HuH-7.5 (cell line): ENCODE results near the gene UCP3.

Source experiments
- DNase-seq: peaks from one replicate; pipeline ENCODE4 v3.0.0; 2011; ENCODE audit warnings: low spot score

Gene UCP3

DNA sequence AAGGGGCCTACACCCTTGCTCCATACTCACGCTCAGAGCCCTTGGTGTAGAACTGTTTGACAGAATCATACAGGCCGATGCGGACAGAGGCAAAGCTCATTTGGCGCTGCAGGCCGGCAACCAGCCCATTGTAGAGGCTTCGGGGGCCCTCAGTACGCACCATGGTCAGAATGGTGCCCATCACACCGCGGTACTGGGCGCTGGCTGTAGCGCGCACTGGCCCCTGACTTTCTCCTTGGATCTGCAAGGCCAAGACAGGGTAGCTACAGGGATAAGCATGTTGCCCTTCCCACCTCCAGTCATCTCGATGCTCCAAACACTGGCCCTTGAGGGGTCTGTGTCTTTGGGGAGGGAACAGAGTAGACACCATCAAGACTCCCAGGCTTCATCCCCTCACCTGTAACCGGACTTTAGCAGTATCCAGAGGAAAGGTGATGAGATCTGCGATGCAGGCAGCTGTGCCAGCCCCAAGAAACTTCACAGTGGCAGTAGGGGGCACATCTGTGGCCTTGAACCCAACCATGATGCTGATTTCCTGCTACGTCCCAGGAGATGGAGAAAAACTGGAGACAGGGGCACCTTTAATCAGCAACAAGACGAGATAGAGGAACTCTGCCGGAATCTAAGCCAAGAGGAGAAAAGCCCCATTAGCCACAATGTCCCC, 30.9 kb downstream of the UCP3 start:
- no peak for DNase-seq

DNA sequence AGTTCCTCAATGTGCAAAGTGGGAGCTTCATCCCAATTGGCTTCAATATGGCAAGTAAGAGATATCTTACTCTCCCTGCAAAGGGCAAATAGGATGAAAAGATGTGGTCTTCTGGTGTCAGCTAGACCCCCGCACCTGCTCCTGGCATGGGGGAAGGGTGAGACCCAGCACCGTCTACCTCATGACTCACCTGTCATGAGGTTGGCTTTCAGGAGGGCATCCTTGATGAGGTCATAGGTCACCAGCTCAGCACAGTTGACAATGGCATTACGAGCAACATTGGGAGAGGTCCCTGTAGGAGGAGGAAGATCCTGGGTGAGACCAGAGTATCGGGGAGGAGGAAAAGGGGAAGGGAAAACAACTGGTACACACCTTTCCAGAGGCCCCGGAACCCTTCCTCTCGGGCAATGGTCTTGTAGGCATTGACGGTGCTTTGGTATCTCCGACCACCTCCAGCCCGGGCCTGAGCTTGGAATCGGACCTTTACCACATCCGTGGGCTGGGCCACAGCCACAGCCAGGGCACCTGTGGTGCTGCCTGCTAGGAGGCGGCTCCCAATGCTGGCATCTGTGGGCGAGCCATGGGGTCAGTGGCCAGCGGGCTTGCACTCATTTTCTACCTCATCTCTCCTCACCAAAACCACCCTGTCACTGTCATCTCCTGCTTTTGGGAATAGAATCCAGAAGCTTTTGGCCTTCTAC, 32.3 kb downstream of the UCP3 start:
- DNase-seq = no peak

DNA sequence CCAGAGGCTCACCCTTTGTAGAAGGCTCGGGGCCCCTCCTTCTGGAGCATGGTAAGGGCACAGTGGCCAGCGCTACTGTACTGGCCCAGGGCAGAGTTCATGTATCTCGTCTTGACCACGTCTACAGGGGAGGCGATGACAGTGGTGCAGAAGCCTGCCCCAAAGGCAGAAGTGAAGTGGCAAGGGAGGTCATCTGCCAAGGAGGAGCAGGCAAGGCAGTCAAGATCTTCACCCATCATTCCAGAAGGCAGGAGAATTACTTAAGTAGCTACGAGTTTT, 33.5 kb downstream of the UCP3 start:
- no peak for DNase-seq

DNA sequence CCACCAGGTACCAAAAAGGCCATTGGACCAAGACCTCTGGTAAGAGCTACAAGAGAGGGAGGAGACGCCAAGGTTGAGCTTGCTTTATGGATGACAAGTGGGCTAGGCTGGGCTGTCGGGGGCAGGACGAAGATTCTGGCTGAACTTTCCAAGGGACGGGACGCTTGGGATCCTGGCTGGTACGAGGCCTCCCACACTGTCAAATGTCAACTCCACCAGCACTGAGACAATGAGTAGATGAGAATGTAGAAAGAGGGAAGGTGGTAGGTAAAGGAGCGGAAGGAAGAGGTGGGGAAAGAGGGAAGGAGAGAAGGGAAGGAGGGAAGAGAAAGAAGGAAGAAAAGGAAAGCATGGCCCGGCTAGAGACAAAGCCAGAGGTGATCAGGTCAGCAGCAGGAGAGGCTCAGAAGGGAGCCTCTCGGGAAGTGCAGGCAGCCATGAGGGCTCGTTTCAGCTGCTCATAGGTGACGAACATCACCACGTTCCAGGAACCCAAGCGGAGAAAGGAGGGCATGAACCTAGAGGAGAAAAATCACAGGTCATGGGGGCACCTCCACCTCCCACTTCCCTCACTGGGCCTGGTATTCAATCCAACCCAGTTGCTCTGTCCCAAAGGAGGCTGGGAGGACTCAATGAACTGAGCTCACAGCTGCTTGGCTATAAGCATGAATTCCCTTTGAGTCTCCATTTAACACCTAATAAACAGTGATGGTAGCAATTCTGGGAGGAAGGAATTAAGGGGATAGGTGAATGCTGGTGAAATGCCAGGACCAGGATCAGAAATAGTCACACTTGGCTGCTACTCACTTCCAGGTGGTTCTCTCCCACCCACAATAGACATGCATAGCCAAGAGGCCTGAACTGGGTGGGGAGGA, 34.0 kb downstream of the UCP3 start:
- no peak for DNase-seq

DNA sequence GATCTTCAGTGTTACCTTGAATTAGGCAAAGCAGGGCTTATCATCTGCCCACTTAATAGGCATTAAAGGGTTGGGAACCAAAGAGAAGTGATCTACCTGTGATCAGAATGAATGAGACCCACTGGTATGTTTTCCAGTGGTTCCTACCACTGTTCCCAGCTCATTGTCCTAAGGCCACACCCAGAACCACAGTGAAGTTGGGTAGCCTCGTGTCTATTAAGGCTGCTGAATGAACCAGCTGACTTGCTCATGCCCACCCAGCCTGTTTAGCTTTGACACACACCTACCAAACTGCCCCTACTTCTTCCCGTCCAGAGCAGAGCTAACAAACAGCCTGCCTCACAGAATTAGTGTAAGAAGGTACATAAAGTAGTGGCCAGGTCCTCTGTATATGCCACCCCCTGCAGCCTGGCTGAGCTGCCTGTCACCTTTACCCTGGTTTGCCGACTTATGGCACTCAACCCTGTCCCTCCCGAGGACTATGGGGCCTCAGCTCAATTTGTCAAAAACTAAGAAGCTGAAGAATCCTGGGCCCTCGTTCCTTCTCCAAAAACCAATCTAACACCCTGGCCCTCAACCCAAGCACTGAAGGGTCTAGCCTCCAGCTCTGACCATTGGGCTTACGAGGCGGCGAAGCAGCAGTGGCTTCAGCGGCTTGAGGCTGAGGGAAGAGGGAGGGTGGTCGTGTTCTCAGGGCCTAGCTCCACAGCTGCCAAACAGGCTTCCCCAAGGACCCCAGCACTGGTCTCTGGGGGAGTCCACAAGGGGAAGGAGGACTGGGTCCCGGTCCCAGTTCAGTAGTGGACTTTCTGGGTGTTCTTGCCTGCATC, 36.0 kb downstream of the UCP3 start:
- no peak for DNase-seq

DNA sequence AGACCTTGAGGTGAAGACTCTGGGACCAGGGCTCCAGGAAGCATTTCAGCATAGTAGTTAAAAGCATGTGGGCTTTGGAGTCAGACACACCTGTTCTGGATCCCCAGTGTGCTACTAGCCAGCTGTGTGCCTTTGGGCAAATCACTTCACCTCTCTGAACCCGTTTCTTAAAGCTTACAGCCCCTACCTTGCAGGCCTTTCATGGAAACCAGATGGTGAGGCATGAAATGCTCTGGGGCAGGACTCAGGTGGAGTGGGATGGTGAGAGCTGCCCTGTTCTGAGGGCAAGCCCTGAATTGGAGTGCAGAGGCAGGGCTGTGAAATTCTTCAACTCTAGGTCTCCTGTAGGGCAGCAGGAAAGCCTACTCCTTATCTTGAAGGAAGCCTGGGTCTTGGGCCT, 36.7 kb downstream of the UCP3 start:
- no peak for DNase-seq

DNA sequence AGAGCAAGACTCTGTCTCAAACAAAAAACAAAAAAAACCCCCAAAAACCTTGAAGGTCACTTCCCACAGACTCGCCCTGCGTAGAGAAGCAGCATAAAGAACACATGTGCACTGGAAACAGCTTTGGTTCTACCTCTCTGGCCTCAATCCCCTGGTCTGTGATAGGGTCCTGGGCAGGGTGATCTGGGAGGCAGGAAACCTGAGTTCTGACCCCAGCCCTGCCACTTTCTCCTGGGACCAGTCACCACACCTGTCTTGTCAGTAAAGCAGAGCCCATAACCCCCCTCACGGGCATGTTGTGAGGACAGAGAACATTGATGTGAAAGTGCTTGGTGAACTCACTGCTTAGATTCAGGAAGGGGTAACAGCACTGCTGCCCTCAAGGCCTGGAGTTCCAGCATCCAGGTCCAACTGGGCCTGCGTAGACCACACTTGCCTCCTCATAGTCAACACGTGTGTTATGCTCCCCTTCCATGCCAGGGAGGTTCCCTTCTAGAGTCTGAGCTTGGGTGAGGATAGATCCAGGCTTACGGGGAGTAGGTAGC, 37.6 kb downstream of the UCP3 start:
- DNase-seq = no peak

DNA sequence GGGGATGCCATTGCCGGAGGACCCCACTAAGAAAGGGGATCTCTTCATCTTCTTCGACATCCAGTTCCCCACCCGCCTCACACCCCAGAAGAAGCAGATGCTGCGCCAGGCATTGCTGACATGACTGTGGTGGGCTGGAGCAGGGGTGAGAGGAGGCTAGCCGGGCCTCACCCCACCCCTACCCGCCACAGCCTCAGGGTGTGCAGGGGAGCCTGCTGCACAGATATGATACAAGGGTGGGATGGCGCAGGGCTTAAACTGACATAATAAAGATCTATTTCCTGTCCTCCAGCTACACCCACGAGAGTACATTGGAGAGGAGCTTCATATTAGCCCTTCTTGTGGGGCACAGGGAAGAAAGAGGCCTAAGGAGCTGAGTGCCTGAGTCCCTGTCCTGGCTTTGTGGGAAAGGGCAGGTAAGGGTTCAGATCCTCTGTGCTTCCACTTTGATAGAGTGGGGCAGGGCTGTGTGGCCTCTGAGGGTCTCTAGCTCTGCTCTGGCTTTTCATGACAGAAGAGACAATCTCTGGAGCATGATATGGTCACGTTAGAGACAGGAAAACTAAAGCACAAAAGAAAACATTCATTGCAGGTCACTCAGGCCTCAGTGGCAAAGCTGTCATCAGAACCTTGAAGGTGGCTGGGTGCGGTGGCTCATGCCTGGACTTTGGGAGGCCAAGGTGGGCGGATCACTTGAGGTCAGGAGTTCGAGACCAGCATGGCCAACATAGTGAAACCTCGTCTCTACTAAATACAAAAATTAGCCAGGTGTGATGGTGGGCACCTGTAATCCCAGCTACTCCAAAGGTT, 38.7 kb downstream of the UCP3 start:
- no peak for DNase-seq

DNA sequence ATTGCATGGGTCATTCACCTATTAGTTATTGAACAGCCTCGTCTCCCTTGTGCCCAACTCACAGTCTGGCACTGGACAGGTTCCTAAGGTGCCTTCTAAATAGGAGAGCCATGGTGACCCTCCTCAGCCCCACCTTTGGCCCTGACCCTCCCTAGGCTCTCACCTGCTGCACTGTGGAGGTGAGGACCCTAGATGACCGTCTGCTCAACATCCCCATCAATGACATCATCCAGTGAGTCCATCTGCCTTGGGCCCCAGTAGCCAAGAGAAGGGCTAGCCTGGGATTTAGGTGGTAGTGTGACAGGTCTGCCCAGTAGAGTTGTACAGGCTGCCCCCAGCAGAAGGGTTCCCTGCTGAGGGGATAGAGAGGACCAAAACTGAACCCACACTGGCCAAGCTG, 39.8 kb downstream of the UCP3 start:
- no peak for DNase-seq

DNA sequence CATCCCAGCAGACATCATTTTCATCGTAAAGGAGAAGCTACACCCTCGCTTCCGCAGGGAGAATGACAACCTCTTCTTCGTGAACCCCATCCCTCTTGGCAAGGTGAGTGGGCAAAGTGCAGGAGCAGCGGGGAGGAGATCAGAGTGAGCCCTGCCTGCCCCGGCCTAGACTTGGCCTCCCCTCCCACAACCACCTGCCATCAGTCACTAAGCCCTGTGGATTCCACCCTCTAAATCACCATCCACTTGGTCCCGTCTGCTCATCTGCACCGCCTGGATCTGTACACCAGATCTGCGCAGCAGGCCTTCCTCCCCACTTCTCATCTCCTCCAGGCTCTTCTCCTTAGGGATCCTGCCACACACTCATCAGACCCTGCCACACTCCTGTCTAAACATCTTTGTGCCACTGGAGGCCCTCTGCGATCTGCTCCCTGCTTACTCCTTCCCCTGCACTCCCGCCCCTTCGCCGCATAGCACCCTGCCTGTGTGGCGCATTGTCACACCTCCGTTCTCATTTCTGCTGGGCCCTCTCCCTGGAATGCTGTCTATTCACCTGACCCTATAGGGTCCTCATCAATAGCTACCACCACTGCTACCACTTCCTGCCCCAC, 40.4 kb downstream of the UCP3 start:
- no peak for DNase-seq

DNA sequence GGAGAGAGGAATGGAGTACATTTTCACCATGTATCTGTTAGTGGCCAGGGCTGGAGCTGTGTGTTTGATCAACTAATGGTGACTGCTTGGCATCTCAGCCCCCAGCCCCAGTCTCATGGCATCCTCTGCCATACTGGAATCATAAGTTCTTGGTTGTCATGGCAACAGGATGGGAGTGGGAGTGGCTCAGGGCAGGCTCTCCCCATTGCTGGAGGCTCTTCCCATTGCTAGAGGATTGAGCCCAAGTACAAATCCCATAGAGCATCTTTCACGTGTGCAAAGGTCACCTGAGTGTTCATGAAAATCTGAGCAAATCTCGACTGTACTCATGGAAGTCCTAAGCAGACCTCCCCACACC, 43.1 kb downstream of the UCP3 start:
- DNase-seq = no peak

DNA sequence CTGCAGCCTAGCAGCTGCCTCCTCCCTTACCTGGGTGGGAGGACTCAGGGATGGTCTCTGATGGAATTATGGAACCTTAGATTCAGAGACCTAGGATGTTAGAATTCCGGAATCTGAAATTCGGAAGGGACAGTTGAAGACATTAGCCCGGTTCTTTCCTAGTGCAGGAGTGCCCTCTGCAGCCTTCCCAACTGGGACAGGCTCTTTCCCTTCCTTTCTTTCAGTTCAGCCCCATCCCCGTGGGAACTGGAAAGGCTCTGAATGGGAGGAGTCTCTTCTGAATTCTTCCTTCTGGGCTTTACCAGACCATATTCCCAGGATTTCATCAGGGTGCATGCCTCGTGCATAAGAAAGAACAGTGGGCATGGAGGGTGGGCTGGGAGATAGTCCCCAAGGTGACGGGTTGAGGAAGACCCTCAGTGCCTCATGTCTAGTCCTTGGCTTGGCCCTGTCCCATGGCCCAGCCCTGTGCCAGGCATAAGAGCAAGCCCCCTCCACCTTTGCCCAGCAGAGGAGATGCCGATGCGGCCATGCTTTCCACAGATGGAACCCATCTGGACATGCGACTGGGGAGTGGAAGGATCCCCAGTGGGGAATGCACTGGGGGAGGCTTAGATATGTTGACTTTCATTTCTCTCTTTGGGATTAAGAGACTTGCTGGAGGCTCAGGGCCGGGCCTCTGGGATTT, 43.7 kb downstream of the UCP3 start:
- DNase-seq = no peak

DNA sequence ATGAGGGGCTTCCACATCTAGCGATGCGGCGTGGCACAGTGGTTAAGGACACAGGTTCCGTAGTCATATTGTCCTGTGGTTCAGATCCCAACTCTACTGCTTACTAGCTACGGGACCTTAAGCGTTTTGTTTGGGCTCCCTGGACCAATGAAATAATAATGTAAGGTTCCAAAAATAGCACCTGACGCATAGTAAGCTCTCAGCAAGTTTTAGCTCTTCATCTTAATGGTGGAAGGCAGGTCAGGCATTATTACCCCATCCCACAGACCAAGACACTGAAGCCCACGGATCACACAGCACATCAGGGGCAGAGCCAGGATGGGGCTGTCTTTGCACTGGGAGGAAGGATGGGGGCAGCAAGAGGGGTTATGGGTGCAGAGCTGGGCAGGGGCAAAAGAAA, 45.0 kb downstream of the UCP3 start:
- no peak for DNase-seq

DNA sequence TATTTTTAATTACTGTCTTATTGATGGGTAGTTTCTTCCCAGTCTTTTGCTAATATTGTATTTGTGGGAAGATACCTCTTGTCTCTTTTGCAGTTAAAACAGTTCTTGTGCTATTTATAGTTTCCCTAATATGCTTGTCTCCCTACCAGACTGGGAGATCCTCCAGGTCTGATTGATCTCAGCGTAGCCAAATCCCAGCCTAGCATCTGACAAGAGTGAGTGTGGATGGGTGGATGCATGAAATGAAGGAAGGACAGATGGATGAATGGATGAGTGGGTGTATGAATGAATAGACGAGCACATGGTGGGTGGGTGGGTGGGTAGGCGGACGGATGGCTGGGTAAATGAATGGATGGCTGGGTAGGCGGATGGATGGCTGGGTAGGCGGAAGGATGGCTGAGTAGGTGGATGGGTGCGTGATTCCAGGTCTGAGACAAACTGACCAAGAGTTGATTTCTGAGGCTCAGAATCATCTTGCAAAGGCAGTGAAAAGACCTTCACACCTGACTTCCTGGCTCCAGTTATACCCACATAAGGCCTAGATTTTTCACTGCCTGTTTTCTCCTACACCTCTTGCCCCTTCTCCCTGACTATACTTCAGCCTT, 46.7 kb downstream of the UCP3 start:
- DNase-seq = no peak

DNA sequence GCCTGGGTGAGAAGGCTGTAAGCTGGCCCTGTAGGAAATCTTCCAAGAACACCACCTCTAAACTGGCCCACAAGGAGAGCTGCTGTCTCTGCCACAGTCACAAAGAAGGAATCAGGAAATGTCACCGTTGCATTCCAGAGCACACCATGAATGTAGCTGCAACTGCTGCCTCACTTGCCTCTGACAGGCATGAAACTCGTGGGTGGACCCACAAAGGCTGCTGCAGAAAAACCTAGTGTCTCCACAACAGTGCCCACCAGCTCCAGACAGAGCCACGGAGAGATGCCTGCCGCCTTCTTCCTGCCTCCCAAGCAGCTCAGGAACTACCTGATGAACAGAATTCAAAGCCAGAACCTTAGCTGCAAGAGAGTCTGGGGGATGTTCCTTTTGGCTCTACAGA, 47.6 kb downstream of the UCP3 start:
- no peak for DNase-seq

DNA sequence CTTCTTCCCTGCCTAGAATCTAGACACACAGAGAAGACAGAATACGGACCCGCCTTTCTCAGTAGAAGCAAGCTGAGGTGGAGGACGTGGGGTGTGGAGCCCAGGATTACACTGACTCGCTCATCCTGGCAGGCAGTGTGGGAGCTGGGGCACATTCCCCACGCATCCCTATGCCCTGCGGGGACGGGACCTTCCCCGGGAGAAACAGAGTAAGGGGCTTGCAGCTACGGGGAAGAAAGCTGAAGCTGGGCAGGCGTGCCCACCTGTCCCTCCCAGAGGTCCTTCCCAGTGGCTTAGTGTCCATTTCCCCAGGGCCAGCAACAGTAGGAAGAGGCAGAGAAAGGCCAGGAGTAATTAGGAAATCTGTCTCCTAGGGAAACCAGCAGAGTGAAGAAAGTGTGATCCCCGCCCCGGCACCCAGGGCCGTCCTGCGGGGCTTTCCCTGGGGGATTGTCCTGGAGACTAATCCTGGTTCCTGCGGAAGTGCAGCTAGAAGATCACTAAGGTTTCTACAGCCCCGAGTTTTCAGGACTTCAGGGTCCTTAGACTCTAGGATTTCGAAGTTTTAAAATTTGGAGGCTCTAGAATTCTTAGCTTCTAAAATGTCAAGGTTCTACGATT, 50.3 kb downstream of the UCP3 start:
- no peak for DNase-seq

DNA sequence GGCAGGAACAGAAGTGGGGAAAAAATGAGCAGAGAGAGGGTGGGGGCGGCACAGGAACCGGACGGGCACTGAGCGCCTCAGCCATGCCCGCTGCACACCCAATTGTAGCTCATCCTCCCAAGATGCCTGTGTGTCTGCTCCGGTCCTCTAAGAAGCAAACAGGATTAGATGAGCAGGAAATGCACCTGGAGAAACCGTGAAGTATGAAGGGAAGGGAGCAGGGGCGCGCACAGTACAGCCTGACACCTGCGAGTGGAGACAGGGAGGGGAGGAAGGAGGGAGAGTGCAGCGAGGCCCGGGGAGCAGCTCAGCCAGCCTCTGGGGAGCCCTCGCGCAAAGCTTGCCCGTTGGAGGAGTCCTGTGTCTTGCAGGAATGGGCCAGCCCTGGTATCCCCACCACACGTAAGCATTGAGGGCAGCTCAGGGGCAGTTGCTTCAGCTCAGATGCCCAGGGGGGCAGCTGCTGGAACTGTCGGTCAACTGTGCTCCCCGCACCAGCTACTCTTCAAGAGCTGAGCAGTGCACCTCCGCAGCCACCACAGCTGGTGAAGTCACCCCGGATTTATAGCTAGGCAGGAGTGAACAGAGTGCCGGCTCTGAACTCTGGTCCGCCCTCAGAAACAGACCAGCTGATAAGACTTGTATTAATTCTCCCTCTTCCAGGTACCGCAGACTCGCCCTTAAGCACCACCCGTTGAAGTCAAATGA, 51.1 kb downstream of the UCP3 start:
- no peak for DNase-seq

DNA sequence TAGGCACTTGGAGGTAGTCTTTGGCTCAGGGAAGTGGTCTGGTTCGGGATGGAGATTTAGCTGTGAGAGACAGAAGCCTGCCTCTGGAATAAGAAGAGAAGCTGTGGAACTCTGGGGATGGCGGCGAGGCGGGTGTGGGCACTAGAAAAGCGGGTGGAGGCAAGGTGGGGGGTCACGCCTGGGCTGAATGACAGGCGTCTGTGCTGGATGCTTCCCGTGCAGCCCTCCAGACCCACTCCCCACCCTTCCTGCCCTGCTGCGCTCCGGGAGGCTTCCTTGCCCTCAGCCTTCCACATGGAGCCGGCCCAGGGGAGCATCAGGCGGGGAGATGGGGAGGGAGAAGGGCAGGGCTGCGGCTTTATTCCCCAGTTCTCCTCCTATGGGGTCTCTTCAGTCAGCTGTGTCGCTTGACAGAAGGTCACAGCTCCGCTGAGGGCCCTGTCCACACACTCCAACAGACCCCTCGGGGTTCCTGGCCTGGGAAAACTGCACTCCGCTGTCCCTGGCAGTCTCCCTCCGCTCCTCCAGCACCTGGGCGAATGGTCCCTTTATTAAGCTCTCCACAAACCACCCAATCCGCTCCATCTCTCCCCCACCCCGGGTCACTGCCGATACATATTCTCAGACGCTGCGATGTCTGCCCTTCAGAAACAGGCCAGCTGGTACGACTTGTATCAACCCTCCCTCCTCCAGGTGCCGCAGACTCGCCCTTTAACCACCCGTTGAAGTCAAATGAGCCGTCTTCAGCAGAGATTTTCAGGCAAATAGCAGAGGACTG, 51.8 kb downstream of the UCP3 start:
- no peak for DNase-seq
